SK-N-MC (cell line): ENCODE results near the gene PKD2.
A peak's percentile ranks its signal among the peaks of the same experiment; 100 is the strongest.

Experiments
- EZH2 ChIP-seq: fragments of 200-600 bp; sonication (generic); IDR thresholded peaks from one replicate; pipeline ENCODE4 v1.6.1; 2017; ENCODE audit warnings: antibody characterized with exemption
- FOXP2 ChIP-seq: optimal IDR thresholded peaks from 2 replicates; pipeline ENCODE3; 2011; ENCODE audit warnings: mild to moderate bottlenecking, moderate library complexity; ENCODE audit not compliant: insufficient read depth; ENCODE audit errors: extremely low read length, control extremely low read depth
- POLR2AphosphoS5 ChIP-seq: IDR thresholded peaks from 2 replicates; pipeline ENCODE4 v1.6.1; 2012; ENCODE audit warnings: mild to moderate bottlenecking, low read depth, low read length, borderline replicate concordance

GRCh38 chr4:88007304-88008121 lies at the start of gene PKD2:
- no peak for TF ChIP-seq FOXP2
- peak; percentile 41; the same call in 1 of the 2 replicates for TF ChIP-seq POLR2AphosphoS5
- no peak for TF ChIP-seq EZH2
